AG10803 (cell line): Measurements from ENCODE around the gene STIM2.
A peak's percentile ranks its signal among the peaks of the same experiment; 100 is the strongest.

Source experiments
- DNase-seq: peaks from one replicate; pipeline ENCODE4 v3.0.0; 2010; ENCODE audit warnings: low read depth
- H3K4me3 ChIP-seq: 2 replicates; pipeline ENCODE4 v1.5.1; 2011; ENCODE audit warnings: mild to moderate bottlenecking, low read length, control low read depth
- TF ChIP-seq, protein P1 (sequence below): conservative IDR thresholded peaks from 2 replicates; pipeline ENCODE4 v1.5.1; 2011; ENCODE audit warnings: mild to moderate bottlenecking, low read length, control low read depth, inconsistent platforms

Gene STIM2

DNA sequence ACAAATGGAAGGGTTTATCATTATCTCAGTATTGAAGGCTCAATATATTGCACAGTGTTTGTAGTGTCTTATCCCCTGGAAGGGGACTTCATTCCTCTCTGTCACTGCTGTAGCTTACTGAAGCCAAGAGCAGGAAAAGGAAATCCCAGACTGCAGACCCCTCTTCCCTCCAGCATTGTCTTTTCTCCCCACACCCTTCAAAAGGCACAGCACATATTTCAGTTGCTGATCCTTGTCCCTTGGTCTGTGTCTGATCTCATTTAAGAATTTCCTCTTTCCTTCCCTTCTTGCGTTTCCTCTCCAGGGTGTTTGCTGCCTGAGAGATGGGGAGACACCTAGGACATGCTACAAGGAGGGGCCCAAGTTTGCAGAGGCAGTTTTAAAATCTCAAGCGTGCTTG lies 40.1 kb downstream of the STIM2 start:
- TF ChIP-seq, protein P1, sequence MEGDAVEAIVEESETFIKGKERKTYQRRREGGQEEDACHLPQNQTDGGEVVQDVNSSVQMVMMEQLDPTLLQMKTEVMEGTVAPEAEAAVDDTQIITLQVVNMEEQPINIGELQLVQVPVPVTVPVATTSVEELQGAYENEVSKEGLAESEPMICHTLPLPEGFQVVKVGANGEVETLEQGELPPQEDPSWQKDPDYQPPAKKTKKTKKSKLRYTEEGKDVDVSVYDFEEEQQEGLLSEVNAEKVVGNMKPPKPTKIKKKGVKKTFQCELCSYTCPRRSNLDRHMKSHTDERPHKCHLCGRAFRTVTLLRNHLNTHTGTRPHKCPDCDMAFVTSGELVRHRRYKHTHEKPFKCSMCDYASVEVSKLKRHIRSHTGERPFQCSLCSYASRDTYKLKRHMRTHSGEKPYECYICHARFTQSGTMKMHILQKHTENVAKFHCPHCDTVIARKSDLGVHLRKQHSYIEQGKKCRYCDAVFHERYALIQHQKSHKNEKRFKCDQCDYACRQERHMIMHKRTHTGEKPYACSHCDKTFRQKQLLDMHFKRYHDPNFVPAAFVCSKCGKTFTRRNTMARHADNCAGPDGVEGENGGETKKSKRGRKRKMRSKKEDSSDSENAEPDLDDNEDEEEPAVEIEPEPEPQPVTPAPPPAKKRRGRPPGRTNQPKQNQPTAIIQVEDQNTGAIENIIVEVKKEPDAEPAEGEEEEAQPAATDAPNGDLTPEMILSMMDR, result no peak
- DNase-seq, result no peak
- no peak overlapping the region for H3K4me3 ChIP-seq

DNA sequence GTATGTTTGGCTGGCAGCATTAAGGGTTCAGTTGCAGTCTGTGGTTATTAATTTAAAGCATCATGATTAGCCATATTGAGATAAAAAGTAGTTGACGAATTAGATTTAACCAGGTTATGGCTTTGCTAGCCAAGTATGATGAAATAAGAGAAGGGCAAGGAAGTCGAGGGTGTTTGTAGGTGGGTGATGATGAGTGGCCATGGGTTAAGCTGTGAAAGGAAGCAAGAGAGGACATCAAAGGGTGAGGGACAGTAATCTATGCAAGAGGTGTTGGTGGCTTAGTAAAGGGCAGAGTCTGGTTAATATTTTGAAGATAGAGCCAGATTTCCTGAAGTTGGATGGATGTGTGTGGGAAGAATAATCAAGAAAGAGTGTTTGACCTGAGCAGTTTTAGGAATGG lies 44.5 kb downstream of the STIM2 start:
- DNase-seq, result no peak
- TF ChIP-seq, protein P1, result no peak

GRCh38 chr4:26907731-26908599 lies 47.3 kb downstream of the STIM2 start:
- no peak overlapping the region for H3K4me3 ChIP-seq
- DNase-seq, result peak; percentile 4
- TF ChIP-seq, protein P1, result no peak

More for the DNA sequence above, 44.5 kb downstream of the STIM2 start:
- H3K4me3 ChIP-seq, result no peak overlapping the region

DNA sequence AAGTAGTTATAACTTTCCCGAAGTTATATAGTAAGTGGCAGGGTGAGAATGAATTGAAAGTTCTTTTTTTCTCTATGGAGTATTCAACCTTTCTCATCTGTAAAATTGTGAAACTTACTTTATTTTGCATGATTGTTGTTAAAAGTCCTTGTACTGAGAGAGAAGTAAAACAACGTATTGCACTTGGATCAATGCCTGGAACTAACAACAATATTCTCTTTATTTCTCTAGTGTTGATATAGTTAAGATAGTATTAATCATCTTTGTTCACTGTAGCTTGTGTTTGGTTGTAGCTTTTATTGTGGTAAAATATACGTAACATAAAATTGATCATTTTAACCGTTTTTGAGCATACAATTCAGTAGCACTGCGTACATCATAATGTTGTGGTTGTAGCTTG lies 48.7 kb downstream of the STIM2 start:
- no peak for DNase-seq
- H3K4me3 ChIP-seq, result no peak overlapping the region
- TF ChIP-seq, protein P1, result no peak

- DNase-seq, result no peak
- H3K4me3 ChIP-seq, result no peak overlapping the region
- TF ChIP-seq, protein P1, result no peak
These were observed 50.6 kb downstream of the STIM2 start for GRCh38 chr4:26911254-26911653.

- no peak for DNase-seq
- no peak overlapping the region for H3K4me3 ChIP-seq
- TF ChIP-seq, protein P1, result no peak
These were observed 51.4 kb downstream of the STIM2 start for GRCh38 chr4:26912069-26912468.

GRCh38 chr4:26912810-26913209 lies 52.2 kb downstream of the STIM2 start:
- peak; percentile 3 for DNase-seq
- no peak overlapping the region for H3K4me3 ChIP-seq
- TF ChIP-seq, protein P1, result no peak
